Right lobe of liver (tissue), 4 donors: ENCODE measurements around the gene SYNE1.

Experiments used
- POLR2A ChIP-seq: fragments of 450-650 bp; IDR thresholded peaks from one replicate; pipeline ENCODE4 v1.6.1; 2017; ENCODE audit warnings: antibody characterized with exemption, mild to moderate bottlenecking
- TF ChIP-seq, protein P1 (sequence below), 4 donors: fragments of 200-600 bp in 3 of 4; fragments of 450-650 bp in 1 of 4; IDR thresholded peaks; one replicate each; pipeline versions ENCODE4 v1.5.1 to v1.8.0; 2016 to 2022; ENCODE audit warnings: antibody characterized with exemption in 4 of 4, mild to moderate bottlenecking in 2 of 4
- donor health status: DM: no; HTN: no; CAD: no.
- donor health status: DM: no; HTN: no; CAD: no.
- donor health status: DM: no; HTN: yes; CAD: no.

DNA sequence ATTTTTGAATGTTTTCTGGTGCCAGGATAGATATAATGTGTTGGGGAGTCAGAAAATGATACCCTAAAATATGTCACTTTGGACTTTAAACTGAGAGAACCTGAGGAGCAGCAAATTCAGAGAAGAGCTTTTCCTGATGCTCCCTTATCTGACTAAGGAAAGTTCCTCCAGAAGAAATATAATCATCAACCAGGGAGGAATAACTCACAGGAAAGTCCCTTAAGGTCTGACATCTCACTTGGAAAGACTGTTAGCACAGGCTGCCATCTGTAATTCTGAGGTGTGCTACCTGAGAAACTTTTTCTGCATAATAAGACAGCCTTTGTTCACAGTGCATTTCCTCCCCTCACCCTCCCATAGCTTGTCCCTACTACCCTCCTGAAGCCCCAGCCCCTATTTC lies 218.6 kb downstream of the SYNE1 start:
- TF ChIP-seq, protein P1, sequence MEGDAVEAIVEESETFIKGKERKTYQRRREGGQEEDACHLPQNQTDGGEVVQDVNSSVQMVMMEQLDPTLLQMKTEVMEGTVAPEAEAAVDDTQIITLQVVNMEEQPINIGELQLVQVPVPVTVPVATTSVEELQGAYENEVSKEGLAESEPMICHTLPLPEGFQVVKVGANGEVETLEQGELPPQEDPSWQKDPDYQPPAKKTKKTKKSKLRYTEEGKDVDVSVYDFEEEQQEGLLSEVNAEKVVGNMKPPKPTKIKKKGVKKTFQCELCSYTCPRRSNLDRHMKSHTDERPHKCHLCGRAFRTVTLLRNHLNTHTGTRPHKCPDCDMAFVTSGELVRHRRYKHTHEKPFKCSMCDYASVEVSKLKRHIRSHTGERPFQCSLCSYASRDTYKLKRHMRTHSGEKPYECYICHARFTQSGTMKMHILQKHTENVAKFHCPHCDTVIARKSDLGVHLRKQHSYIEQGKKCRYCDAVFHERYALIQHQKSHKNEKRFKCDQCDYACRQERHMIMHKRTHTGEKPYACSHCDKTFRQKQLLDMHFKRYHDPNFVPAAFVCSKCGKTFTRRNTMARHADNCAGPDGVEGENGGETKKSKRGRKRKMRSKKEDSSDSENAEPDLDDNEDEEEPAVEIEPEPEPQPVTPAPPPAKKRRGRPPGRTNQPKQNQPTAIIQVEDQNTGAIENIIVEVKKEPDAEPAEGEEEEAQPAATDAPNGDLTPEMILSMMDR (IDR thresholded peaks at IDR 0.05) = no peak
- TF ChIP-seq POLR2A = no peak
